GM18511 (cell line): ENCODE results near the gene SRCAP.
"Not testable (repeated sequence)": the region's sequence is repeated elsewhere in the genome, so short reads cannot be mapped to it uniquely, and the experiment has no call there.

Experiments
- ATAC-seq: cut with Tn5 transposase; IDR thresholded peaks from one replicate; pipeline ENCODE4 v1.9.1; 2021; ENCODE audit warnings: mild to moderate bottlenecking, moderate library complexity; ENCODE audit not compliant: unreplicated experiment

The SRCAP gene

GRCh38 chr16:30663820-30664219 is 35.2 kb upstream of the SRCAP start:
- no peak for ATAC-seq

GRCh38 chr16:30664616-30665109 is 34.3 kb upstream of the SRCAP start:
- ATAC-seq: no peak

GRCh38 chr16:30665155-30665829 is 33.7 kb upstream of the SRCAP start:
- ATAC-seq: no peak

GRCh38 chr16:30665830-30666190 is 33.2 kb upstream of the SRCAP start:
- ATAC-seq: no peak

GRCh38 chr16:30666681-30667080 is 32.3 kb upstream of the SRCAP start:
- no peak for ATAC-seq

- no peak for ATAC-seq
Measured at GRCh38 chr16:30667361-30667905, 31.5 kb upstream of the SRCAP start.

GRCh38 chr16:30668393-30668792 is 30.6 kb upstream of the SRCAP start:
- ATAC-seq: no peak

- no peak for ATAC-seq
Measured at GRCh38 chr16:30669026-30669902, 29.7 kb upstream of the SRCAP start.

- ATAC-seq: no peak
Measured at GRCh38 chr16:30669903-30670824, 28.8 kb upstream of the SRCAP start.

- no peak for ATAC-seq
Measured at GRCh38 chr16:30675143-30675542, 23.8 kb upstream of the SRCAP start.

GRCh38 chr16:30677931-30678585 is 20.9 kb upstream of the SRCAP start:
- ATAC-seq: no peak

- no peak for ATAC-seq
Measured at GRCh38 chr16:30678586-30678970, 20.4 kb upstream of the SRCAP start.

GRCh38 chr16:30680326-30680725 is 18.6 kb upstream of the SRCAP start:
- no peak for ATAC-seq

GRCh38 chr16:30688701-30689100 is 10.3 kb upstream of the SRCAP start:
- ATAC-seq: no peak

- no peak for ATAC-seq
Measured at GRCh38 chr16:30691907-30692306, 7.1 kb upstream of the SRCAP start.

- no peak for ATAC-seq
Measured at GRCh38 chr16:30692396-30693064, 6.4 kb upstream of the SRCAP start.

GRCh38 chr16:30694926-30695693 is 3.9 kb upstream of the SRCAP start:
- ATAC-seq: no peak

GRCh38 chr16:30696646-30697045 is 2.3 kb upstream of the SRCAP start:
- not testable (repeated sequence) for ATAC-seq
